GM21390 (cell line): ENCODE results near the gene SEPTIN2.
"Not testable (repeated sequence)": the region's sequence is repeated elsewhere in the genome, so short reads cannot be mapped to it uniquely, and the experiment has no call there.

Source experiments
- ATAC-seq: cut with Tn5 transposase; IDR thresholded peaks from one replicate; pipeline ENCODE4 v1.9.1; 2021; ENCODE audit not compliant: unreplicated experiment

SEPTIN2 gene

GRCh38 chr2:241349941-241350340, 34.2 kb downstream of the SEPTIN2 start:
- no peak for ATAC-seq

GRCh38 chr2:241350530-241350877, 34.8 kb downstream of the SEPTIN2 start:
- ATAC-seq, result no peak

- no peak for ATAC-seq
Measured at GRCh38 chr2:241350878-241351639, 35.3 kb downstream of the SEPTIN2 start.

GRCh38 chr2:241351640-241352031, 35.9 kb downstream of the SEPTIN2 start:
- ATAC-seq, result no peak

GRCh38 chr2:241352227-241352626, 36.5 kb downstream of the SEPTIN2 start:
- ATAC-seq, result no peak

- ATAC-seq, result no peak
Measured at GRCh38 chr2:241354668-241355658, 39.2 kb downstream of the SEPTIN2 start.

GRCh38 chr2:241355983-241356870, 40.5 kb downstream of the SEPTIN2 start, which contains the start of gene FARP2:
FARP2 (plus strand) TSS chr2:241356285; CDS start chr2:241373108, 16,823 bp downstream.
- peak; percentile 73 for ATAC-seq

GRCh38 chr2:241356871-241357260, 41.1 kb downstream of the SEPTIN2 start:
- no peak for ATAC-seq

GRCh38 chr2:241357531-241357930, 41.8 kb downstream of the SEPTIN2 start:
- ATAC-seq, result no peak

- ATAC-seq, result peak; percentile 37
Measured at GRCh38 chr2:241358470-241358869, 42.7 kb downstream of the SEPTIN2 start.

GRCh38 chr2:241359481-241360045, 43.8 kb downstream of the SEPTIN2 start:
- ATAC-seq, result no peak

- ATAC-seq, result no peak
Measured at GRCh38 chr2:241363426-241363825, 47.7 kb downstream of the SEPTIN2 start.

- no peak for ATAC-seq
Measured at GRCh38 chr2:241364781-241365180, 49.1 kb downstream of the SEPTIN2 start.

- ATAC-seq, result no peak
Measured at GRCh38 chr2:241366678-241367077, 51.0 kb downstream of the SEPTIN2 start.

GRCh38 chr2:241368643-241369042, 52.9 kb downstream of the SEPTIN2 start:
- no peak for ATAC-seq

GRCh38 chr2:241372361-241372992, 56.8 kb downstream of the SEPTIN2 start:
- ATAC-seq, result no peak

- no peak for ATAC-seq
Measured at GRCh38 chr2:241373446-241373845, 57.7 kb downstream of the SEPTIN2 start.

GRCh38 chr2:241373906-241374305, 58.2 kb downstream of the SEPTIN2 start:
- not testable (repeated sequence) for ATAC-seq

- ATAC-seq, result no peak
Measured at GRCh38 chr2:241375300-241375699, 59.6 kb downstream of the SEPTIN2 start.

- ATAC-seq, result no peak
Measured at GRCh38 chr2:241376808-241377207, 61.1 kb downstream of the SEPTIN2 start.
